Fibroblast of the aortic adventitia (primary cell): ENCODE results near the gene SNORC. TPM values are rescaled to one million over a fixed set of nuclear protein-coding genes. Genes with fewer than 3 reads are reported as not detected.

Source experiments
- DNase-seq: peaks from one replicate; pipeline ENCODE4 v3.0.0-alpha.2; 2010; ENCODE audit warnings: low read depth
- H3K4me3 ChIP-seq: 2 replicates; pipeline ENCODE4 v1.5.1; 2011; ENCODE audit warnings: low read depth, mild to moderate bottlenecking, control low read depth, low read length, moderate library complexity
- total RNA-seq: library from RNA; depleted of rRNA; stranded (reverse); fragments of >200 nt; gene quantifications from 2 replicates; pipeline ENCODE4 v1.2.3, GENCODE V29; 2012; ENCODE audit warnings: low replicate concordance
- TF ChIP-seq, protein P1 (sequence below): IDR thresholded peaks from 2 replicates; pipeline ENCODE4 v1.5.1; 2011; ENCODE audit warnings: mild to moderate bottlenecking, low read length, control low read depth, inconsistent platforms; ENCODE audit not compliant: insufficient read depth

Gene SNORC
- total RNA-seq, 1 donor, result 0.72 TPM

DNA sequence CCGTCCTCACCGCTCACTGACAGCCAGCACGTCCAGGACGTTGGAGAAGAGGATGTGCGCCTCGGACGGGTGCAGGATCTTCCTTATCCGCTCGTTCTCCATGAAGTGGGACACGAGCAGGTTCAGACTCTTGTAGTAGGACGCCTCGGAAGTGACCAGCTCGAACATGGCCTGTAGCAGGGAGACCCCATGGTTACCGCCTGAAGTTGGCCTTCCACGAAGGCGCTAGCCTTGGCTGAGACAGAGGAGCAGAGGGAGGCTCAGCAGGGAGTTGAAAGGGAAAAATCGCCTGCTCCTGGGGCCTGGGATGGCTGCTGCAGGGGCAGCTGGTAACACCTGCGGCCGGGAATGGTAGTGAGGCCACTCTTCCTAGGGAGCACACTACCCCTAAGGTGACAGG is 24.7 kb downstream of the SNORC start:
- no peak overlapping the region for H3K4me3 ChIP-seq
- no peak for DNase-seq
- TF ChIP-seq, protein P1, sequence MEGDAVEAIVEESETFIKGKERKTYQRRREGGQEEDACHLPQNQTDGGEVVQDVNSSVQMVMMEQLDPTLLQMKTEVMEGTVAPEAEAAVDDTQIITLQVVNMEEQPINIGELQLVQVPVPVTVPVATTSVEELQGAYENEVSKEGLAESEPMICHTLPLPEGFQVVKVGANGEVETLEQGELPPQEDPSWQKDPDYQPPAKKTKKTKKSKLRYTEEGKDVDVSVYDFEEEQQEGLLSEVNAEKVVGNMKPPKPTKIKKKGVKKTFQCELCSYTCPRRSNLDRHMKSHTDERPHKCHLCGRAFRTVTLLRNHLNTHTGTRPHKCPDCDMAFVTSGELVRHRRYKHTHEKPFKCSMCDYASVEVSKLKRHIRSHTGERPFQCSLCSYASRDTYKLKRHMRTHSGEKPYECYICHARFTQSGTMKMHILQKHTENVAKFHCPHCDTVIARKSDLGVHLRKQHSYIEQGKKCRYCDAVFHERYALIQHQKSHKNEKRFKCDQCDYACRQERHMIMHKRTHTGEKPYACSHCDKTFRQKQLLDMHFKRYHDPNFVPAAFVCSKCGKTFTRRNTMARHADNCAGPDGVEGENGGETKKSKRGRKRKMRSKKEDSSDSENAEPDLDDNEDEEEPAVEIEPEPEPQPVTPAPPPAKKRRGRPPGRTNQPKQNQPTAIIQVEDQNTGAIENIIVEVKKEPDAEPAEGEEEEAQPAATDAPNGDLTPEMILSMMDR, result no peak

DNA sequence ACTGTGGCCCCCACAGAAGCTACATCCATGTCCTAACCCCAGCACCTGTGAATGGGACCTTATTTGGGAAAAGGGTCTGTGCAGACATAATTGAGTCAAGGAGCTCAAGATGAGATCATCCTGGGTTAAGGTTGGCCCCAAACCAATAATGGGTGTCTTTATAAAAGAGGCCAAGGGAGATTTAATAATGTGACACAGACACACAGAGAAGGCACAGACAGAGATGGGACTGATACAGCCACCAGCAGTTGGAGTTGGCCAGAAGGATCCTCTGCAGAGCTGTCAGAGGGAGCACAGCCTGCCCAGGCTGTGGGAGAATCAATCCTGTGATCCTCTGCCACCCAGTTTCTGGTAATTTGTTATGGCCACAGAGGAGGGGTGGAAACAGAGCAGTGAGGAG is 26.0 kb downstream of the SNORC start:
- no peak overlapping the region for H3K4me3 ChIP-seq
- no peak for DNase-seq
- TF ChIP-seq, protein P1, result no peak

DNA sequence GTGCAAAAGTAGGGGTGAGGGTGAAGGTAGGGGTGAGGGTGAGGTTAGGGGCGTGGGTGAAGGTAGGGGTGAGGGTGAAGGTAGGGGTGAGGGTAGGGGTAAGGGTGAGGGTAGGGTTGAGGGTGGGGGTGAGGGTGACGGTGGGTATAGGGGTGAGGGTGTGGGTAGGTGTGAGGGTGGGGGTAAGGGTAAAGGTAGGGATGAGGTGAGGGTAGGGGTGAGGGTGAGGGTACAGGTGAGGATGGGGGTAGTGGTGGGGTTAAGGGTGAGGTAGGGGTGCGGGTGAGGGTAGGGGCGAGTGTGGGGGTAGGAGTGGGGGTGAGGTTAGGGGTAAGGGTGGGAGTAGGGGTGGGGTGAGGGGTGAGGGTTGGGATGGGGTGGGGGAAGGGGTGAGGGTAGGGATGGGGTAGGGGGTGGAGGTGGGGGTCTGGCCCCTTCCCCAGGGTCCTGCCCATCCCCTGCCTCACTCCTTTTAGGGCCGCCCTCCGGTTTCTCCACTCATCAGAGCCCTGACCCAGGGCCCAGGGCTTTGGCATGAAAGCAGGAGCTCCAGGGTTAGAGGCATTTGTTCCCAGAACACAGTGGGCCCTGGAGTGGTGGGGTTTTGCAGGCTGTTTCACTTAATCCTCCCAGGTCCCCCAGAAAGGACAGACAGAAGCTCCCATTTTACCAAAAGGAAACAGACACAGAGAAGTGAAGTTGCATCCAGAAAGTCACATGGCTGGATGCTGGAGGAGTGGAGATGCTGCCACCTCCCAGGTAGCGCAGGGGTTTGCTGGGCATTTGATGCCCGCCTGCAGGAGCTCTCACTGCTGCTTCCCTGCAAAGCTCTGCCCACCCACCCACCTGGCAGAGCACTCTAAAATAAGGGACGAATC is 26.9 kb downstream of the SNORC start:
- no peak for DNase-seq
- TF ChIP-seq, protein P1, result no peak
- no peak overlapping the region for H3K4me3 ChIP-seq

DNA sequence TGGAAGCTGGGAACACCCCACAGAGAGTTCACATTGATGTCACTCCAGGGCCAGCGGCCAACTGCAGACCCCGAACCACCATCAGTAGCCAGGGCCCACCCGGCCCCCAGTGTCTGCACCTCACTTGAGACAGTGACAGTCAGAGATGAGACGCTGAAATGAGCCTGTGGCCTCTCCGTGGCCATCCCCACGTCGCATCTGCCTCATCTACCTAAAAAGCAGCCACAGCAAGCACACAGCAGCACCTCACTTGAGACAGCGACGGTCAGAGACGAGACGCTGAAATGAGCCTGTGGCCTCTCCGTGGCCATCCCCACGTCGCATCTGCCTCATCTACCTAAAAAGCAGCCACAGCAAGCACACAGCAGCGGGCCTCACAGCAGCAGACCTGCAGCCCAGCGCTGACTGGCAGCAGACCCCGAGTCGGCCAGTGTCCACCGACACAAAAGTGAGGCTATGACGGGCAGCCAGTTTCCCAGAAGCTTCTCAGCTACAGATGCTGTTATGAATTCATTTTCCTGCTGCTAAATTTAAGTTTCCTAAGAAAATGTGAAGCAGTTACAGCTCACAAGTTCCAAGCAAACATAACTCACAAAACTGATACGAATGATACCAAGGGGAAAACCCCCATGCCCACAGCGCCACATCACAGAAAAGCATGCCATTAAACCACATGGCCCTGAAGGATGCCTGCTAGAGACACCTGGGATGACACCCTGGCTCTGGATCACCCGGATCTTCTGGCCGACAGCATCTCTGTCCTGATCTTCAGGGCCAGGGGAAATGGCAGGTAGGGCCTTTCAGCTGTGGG is 27.7 kb downstream of the SNORC start:
- no peak overlapping the region for H3K4me3 ChIP-seq
- DNase-seq, result no peak
- TF ChIP-seq, protein P1, result no peak

DNA sequence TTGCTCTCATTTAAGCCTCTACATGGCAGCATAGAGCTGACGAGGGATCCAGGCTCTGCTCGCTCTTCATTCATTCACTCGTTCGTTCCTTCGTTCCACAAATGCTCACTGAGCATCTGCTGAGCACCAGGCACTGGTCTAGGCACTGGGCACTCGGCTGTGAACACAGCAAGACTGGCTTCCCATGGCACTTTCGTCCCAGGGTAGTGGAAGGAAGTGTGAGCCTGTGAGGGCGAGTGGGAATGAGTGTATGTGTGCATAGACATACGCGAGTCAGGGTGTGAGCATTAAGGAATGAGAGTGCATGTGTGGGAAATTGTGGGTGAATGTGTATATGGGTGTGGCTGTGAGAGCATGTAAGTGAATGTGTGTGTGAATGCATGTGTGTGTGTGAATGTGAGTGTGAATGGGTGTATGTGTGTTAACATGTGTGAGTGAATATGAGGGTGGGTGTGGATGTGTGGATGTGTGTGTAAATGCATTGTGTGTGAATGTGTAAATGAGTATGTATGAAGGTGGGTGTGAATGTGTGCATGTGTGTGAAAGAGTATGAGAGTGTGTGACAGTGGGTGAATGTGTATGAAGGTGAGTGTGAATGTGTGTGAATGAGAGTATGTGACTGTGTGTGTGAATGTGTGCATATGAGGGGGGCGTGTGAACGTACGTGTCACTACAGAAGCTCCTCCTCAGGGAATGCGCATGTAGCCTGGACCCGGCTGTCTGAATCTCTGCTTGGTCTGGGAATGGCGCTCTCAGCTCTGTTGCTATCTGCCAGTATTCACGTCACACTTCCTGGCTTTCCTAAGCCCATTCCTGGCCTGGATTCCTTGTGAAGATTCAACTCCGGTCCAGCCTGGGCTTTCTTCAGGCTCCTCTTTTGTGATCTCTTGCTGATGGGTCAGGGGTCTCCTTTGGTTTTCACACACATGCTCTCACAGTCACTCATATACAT is 28.8 kb downstream of the SNORC start:
- no peak overlapping the region for H3K4me3 ChIP-seq
- TF ChIP-seq, protein P1, result no peak
- DNase-seq, result peak; percentile 88
